ENCODE measurements around the gene EIF6. TPM values are rescaled to one million over a fixed set of nuclear protein-coding genes. Genes with fewer than 3 reads are reported as not detected.

EIF6 gene
- total and polyA plus RNA-seq, 2 of the 8 experiments (the other 6 are each of a cell fraction or from before 2014, with no cell fraction given) = 184 to 319 TPM

DNA sequence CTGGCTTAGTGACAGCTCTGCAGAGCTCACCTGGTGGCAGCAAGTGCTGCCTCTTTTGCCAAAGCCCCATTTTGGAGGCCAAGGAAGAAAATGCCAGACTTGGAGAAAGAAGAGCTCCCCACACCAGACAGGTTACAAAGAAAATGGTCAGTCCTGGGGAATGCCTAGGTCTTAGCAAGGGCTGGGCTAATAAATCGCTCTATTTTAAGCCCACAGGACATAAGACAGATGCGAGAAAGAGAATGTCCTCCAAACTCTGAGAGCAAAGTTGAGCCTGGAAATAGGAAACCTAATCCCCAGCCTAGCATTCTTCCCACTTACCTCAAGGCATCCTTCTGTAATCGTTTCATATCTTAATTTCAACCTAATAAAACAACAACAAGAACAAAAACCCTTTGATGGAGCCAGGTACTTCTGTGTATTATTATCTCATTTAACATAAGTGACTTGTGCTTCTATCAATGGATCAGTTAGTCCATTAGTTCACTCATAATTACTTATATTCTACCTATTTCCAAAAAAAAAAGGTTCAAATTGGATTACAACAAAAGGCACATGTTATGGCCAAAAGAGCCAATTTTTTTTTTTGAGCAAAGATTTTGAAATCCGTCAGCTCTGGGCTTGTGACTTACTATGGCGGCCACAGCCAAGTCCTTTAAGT, 48.1 kb upstream of the EIF6 start:
- Histone ChIP-seq H4K20me1 (replicated peaks in 1 of 2; ENCODE audit: control insufficient read depth in 1 of 2, insufficient read depth in 2 of 2, low read length in 2 of 2) (no peaks in the 10 kb centered on the region), H3K18ac (ENCODE audit: extremely low read depth, low read length) (no peak overlapping the region), H3K27ac (ENCODE audit: low read depth, low read length) (no peak overlapping the region), H4K8ac (ENCODE audit: extremely low read depth, insufficient read depth, low read length) (no peak overlapping the region), H4K5ac (ENCODE audit: insufficient read length, low read depth, low read length) (no peak overlapping the region), H2AFZ (ENCODE audit: low read length) (no peak overlapping the region), H2BK20ac (ENCODE audit: low read length) (no peak overlapping the region), H3K23me2 (ENCODE audit: low read depth, low read length) (no peaks in the 10 kb centered on the region), H3K79me2 (ENCODE audit: control insufficient read depth in 1 of 2, insufficient read depth in 2 of 2, low read length in 2 of 2) (no peaks in the 10 kb centered on the region), H2BK12ac (ENCODE audit: low read depth, low read length) (no peak overlapping the region), H3K14ac (ENCODE audit: insufficient read length) (no peak overlapping the region), H3K4me1 (replicated peaks in 1 of 4; ENCODE audit: control insufficient read depth in 3 of 4, insufficient read depth in 4 of 4, low read length in 3 of 4) (peaks cover 0 to 4% (median 1%) of the 10 kb centered on the region in 4 experiments; a peak in 2 of 7 replicates), H2BK15ac (ENCODE audit: low read length) (no peak overlapping the region), H3K56ac (replicated peaks; ENCODE audit: insufficient read length, low read depth, low read length) (no peak overlapping the region), H3K4me3 (ENCODE audit: extremely low read depth in 1 of 4, insufficient read depth in 2 of 4, low read depth in 3 of 4, low read length in 4 of 4) (no peak overlapping the region), H3K9ac (replicated peaks in 1 of 4; ENCODE audit: extremely low read depth in 1 of 4, low read depth in 3 of 4, low read length in 3 of 4) (no peak overlapping the region), H3K4ac (replicated peaks; ENCODE audit: insufficient read length, low read depth, low read length) (no peak overlapping the region), H2AK5ac (ENCODE audit: low read depth, low read length) (no peak overlapping the region), H3K36me3 (ENCODE audit: control insufficient read depth in 2 of 4, insufficient read depth in 4 of 4, low read length in 3 of 4) (no peaks in the 10 kb centered on the region; a peak in 1 of 8 replicates), H2BK5ac (ENCODE audit: low read depth, low read length) (no peak overlapping the region), H3K9me3 (ENCODE audit: insufficient read depth in 2 of 2, low read depth in 1 of 2, low read length in 1 of 2) (no peaks in the 10 kb centered on the region), H4K91ac (replicated peaks; ENCODE audit: insufficient read length, low read length) (no peak overlapping the region), H3K79me1 (ENCODE audit: low read depth, low read length) (no peaks in the 10 kb centered on the region), H2BK120ac (replicated peaks; ENCODE audit: low read depth, low read length) (no peak overlapping the region), H3K27me3 (replicated peaks in 1 of 4; ENCODE audit: control insufficient read depth in 3 of 4, extremely low read depth in 1 of 4, insufficient read depth in 3 of 4, low read length in 3 of 4) (no peaks in the 10 kb centered on the region), H3K4me2 (ENCODE audit: insufficient read depth in 1 of 2, low read depth in 2 of 2, low read length in 2 of 2) (no peak overlapping the region), H3K23ac (ENCODE audit: insufficient read length) (no peak overlapping the region)
- CTCF ChIA-PET (ENCODE audit: partially characterized antibody) = interaction anchor here (0.8 to 6.6 kb wide), 7 partner anchors 10 to 56 kb away, joined by 3 to 141 read pairs (median 4); no protein-coding TSS in a partner anchor
- POLR2A ChIA-PET (ENCODE audit: partially characterized antibody) = interaction anchor here (0.6 to 1.7 kb wide), 3 partner anchors 11 to 122 kb away, joined by 4 to 6 read pairs (median 4); no protein-coding TSS in a partner anchor
- DNase-seq (ENCODE audit: low read depth in 1 of 2, low spot score in 2 of 2) (no peak), FAIRE-seq (no peak)
- 87 to 100% methylated on average over 1 to 5 of the region's 5 CpGs for WGBS, 2 experiments (ENCODE audit: extremely low coverage in 1 of 2, insufficient coverage in 1 of 2, insufficient read length in 1 of 2, insufficient replicate concordance in 2 of 2, low coverage in 1 of 2, low lambda C conversion rate in 2 of 2, missing lambda C conversion rate in 1 of 2)
- TF ChIP-seq SAP30 (IDR thresholded peaks at IDR 0.05; ENCODE audit: insufficient read depth, insufficient replicate concordance, low read length) = no peak
- no peak for TF ChIP-seq RNF2 (IDR thresholded peaks at IDR 0.05; ENCODE audit: borderline replicate concordance, low read depth, low read length, missing control alignments, poor library complexity, severe bottlenecking)
- TF ChIP-seq SRF (IDR thresholded peaks at IDR 0.05; ENCODE audit: low read depth, low read length) = no peak
- TF ChIP-seq RAD21 (IDR thresholded peaks at IDR 0.05 in 1 of 2, conservative IDR thresholded peaks at IDR 0.05 in 1 of 2; ENCODE audit: low read depth in 2 of 2, low read length in 2 of 2) = no peak
- no peak for TF ChIP-seq JUND (IDR thresholded peaks at IDR 0.05; ENCODE audit: low read length)
- TF ChIP-seq SIN3A (conservative IDR thresholded peaks at IDR 0.05 in 1 of 2, IDR thresholded peaks at IDR 0.05 in 1 of 2; ENCODE audit: low read depth in 1 of 2, low read length in 2 of 2) = no peak
- no peak for TF ChIP-seq NANOG (IDR thresholded peaks at IDR 0.05; ENCODE audit: insufficient read depth, low read depth, low read length, poor library complexity, severe bottlenecking)
- no peak for TF ChIP-seq HDAC2 (IDR thresholded peaks at IDR 0.05; ENCODE audit: borderline replicate concordance in 1 of 2, low read depth in 2 of 2, low read length in 2 of 2)
- no peak for TF ChIP-seq SP1 (IDR thresholded peaks at IDR 0.05; ENCODE audit: low read depth, low read length)

Data from H1 (cell line).